ENCODE results near the gene GPSM1.
A peak's percentile ranks its signal among the peaks of the same experiment; 100 is the strongest.

The GPSM1 gene

GRCh38 chr9:136325358-136325757 is 2.0 kb upstream of the GPSM1 start:
- Histone ChIP-seq H3K4me1 (ENCODE audit: low read length) (peaks cover 18% of the 10 kb centered on the region; the same call in 1 of the 2 replicates), H3K79me2 (ENCODE audit: low read length) (no peaks in the 10 kb centered on the region), H3K9ac (ENCODE audit: low read length) (no peak overlapping the region), H3K27ac (ENCODE audit: low read length) (no peak overlapping the region), H3K4me2 (ENCODE audit: low read length) (no peak overlapping the region), H3K4me3 (ENCODE audit: low read length) (no peak overlapping the region), H4K20me1 (ENCODE audit: insufficient read depth, low read length) (no peaks in the 10 kb centered on the region), H2AFZ (ENCODE audit: low read depth, low read length) (no peak overlapping the region), H3K36me3 (replicated peaks; ENCODE audit: low read depth, low read length) (no peaks in the 10 kb centered on the region), H3K9me3 (ENCODE audit: insufficient read depth, low read length) (no peaks in the 10 kb centered on the region), H3K27me3 (ENCODE audit: low read depth, low read length) (no peaks in the 10 kb centered on the region)
- TF ChIP-seq, protein P1, sequence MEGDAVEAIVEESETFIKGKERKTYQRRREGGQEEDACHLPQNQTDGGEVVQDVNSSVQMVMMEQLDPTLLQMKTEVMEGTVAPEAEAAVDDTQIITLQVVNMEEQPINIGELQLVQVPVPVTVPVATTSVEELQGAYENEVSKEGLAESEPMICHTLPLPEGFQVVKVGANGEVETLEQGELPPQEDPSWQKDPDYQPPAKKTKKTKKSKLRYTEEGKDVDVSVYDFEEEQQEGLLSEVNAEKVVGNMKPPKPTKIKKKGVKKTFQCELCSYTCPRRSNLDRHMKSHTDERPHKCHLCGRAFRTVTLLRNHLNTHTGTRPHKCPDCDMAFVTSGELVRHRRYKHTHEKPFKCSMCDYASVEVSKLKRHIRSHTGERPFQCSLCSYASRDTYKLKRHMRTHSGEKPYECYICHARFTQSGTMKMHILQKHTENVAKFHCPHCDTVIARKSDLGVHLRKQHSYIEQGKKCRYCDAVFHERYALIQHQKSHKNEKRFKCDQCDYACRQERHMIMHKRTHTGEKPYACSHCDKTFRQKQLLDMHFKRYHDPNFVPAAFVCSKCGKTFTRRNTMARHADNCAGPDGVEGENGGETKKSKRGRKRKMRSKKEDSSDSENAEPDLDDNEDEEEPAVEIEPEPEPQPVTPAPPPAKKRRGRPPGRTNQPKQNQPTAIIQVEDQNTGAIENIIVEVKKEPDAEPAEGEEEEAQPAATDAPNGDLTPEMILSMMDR (IDR thresholded peaks at IDR 0.05; ENCODE audit: low read depth, low read length) = no peak
- TF ChIP-seq EZH2phosphoT487 (IDR thresholded peaks at IDR 0.05; ENCODE audit: low read depth) = no peak

GRCh38 chr9:136326061-136326760 is 1.1 kb upstream of the GPSM1 start:
- Histone ChIP-seq H3K9me3 (ENCODE audit: insufficient read depth, low read length) (no peaks in the 10 kb centered on the region), H3K79me2 (ENCODE audit: low read length) (no peaks in the 10 kb centered on the region), H3K36me3 (replicated peaks; ENCODE audit: low read depth, low read length) (no peaks in the 10 kb centered on the region), H3K27me3 (ENCODE audit: low read depth, low read length) (no peaks in the 10 kb centered on the region), H4K20me1 (ENCODE audit: insufficient read depth, low read length) (no peaks in the 10 kb centered on the region), H2AFZ (ENCODE audit: low read depth, low read length) (no peak overlapping the region), H3K27ac (ENCODE audit: low read length) (no peak overlapping the region), H3K4me1 (ENCODE audit: low read length) (peaks cover 18% of the 10 kb centered on the region; the same call in 1 of the 2 replicates), H3K9ac (ENCODE audit: low read length) (peak overlapping the region; percentile 79; the same call in 1 of the 2 replicates), H3K4me2 (ENCODE audit: low read length) (peak overlapping the region; percentile 95), H3K4me3 (ENCODE audit: low read length) (peak overlapping the region; percentile 84)
- TF ChIP-seq, protein P1 (IDR thresholded peaks at IDR 0.05; ENCODE audit: low read depth, low read length) = no peak
- no peak for TF ChIP-seq EZH2phosphoT487 (IDR thresholded peaks at IDR 0.05; ENCODE audit: low read depth)

DNA sequence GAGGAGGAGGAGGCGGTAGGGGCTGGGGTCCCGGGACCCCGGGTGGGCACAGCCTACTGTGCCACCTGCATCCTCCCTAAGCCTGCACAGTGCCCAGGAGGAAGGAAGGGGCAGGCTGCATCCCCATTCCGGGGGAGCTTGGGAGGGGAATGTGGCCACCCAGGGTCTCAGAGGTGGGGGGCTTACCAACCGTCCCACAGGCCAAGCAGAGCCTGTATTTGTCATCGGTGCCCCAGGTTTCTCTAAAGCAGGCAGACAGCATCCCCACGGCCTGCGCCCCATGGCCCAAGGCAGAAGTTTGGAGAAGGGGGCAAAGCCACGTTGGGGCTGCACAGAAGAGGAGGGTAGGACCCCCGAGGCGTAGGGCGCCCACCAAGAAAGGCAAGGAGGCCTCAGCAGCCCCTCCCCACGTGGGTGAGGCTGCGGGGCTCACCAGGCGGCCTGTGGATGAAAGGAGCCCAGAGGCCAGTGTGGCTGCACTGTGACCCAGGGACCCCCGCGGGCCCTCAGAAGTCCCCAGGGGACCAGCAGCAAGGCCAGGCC is 507 bp upstream of the GPSM1 start:
- no peaks in the 10 kb centered on the region for H3K9me3 ChIP-seq (ENCODE audit: insufficient read depth, low read length)
- H3K4me3 ChIP-seq (ENCODE audit: low read length) = peak overlapping the region; percentile 84
- no peaks in the 10 kb centered on the region for H3K79me2 ChIP-seq (ENCODE audit: low read length)
- no peaks in the 10 kb centered on the region for H4K20me1 ChIP-seq (ENCODE audit: insufficient read depth, low read length)
- TF ChIP-seq, protein P1 (IDR thresholded peaks at IDR 0.05; ENCODE audit: low read depth, low read length) = no peak
- TF ChIP-seq EZH2phosphoT487 (IDR thresholded peaks at IDR 0.05; ENCODE audit: low read depth) = no peak
- no peaks in the 10 kb centered on the region for H3K27me3 ChIP-seq (ENCODE audit: low read depth, low read length)
- no peak overlapping the region for H3K27ac ChIP-seq (ENCODE audit: low read length)
- H3K9ac ChIP-seq (ENCODE audit: low read length) = peak overlapping the region; percentile 79
- H2AFZ ChIP-seq (ENCODE audit: low read depth, low read length) = peak overlapping the region; percentile 84
- H3K4me1 ChIP-seq (ENCODE audit: low read length) = peaks cover 21% of the 10 kb centered on the region; the same call in 1 of the 2 replicates
- H3K36me3 ChIP-seq (replicated peaks; ENCODE audit: low read depth, low read length) = no peaks in the 10 kb centered on the region
- H3K4me2 ChIP-seq (ENCODE audit: low read length) = peak overlapping the region; percentile 95

DNA sequence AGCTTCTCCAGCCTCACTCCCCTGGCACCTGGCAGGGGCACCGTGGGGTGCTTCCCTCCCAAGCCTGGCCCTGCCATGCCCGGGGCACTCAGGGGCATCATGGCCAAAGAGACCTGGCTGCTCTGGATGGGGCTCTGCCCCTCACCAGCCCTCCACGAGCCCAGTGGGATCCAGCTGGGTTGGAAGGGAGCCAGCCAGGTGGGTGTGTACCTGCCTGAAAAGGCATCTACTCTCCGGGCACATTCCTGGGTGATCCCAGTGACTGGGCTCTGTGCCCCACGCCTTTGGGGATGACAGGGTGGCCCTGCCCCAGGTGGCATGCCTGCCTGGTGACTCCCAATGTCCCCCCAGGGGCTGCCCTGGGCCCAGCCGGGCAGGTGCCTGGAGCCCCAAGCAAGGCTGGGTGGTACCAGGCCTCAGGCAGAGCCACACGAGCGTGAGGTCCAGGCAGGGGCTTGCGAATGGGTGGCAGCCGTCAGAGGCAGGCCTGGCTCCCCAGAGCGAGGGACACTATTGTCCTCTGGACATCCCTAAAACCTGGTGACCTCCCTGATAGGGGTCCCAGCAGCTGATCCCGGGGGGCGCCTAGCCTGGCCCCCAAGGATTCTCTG is 777 bp downstream of the GPSM1 start:
- peak overlapping the region; percentile 95 for H3K4me2 ChIP-seq (ENCODE audit: low read length)
- no peaks in the 10 kb centered on the region for H3K79me2 ChIP-seq (ENCODE audit: low read length)
- H2AFZ ChIP-seq (ENCODE audit: low read depth, low read length) = no peak overlapping the region
- H3K36me3 ChIP-seq (replicated peaks; ENCODE audit: low read depth, low read length) = no peaks in the 10 kb centered on the region
- no peak overlapping the region for H3K27ac ChIP-seq (ENCODE audit: low read length)
- peak overlapping the region; percentile 84 for H3K4me3 ChIP-seq (ENCODE audit: low read length)
- no peaks in the 10 kb centered on the region for H4K20me1 ChIP-seq (ENCODE audit: insufficient read depth, low read length)
- no peaks in the 10 kb centered on the region for H3K9me3 ChIP-seq (ENCODE audit: insufficient read depth, low read length)
- H3K9ac ChIP-seq (ENCODE audit: low read length) = peak overlapping the region; percentile 79
- peaks cover 25% of the 10 kb centered on the region; the same call in 1 of the 2 replicates for H3K4me1 ChIP-seq (ENCODE audit: low read length)
- H3K27me3 ChIP-seq (ENCODE audit: low read depth, low read length) = no peaks in the 10 kb centered on the region
- TF ChIP-seq, protein P1 (IDR thresholded peaks at IDR 0.05; ENCODE audit: low read depth, low read length) = no peak
- TF ChIP-seq EZH2phosphoT487 (IDR thresholded peaks at IDR 0.05; ENCODE audit: low read depth) = no peak
